ENCODE results near the gene TEPSIN. TPM values are rescaled to one million over a fixed set of nuclear protein-coding genes. Genes with fewer than 3 reads are reported as not detected.

The TEPSIN gene
- total and polyA plus RNA-seq, 2 of the 13 experiments (the other 11 are each of a cell fraction or from before 2014, with no cell fraction given): 16.1 to 18.8 TPM

GRCh38 chr17:81244358-81245023 lies 5.6 kb upstream of the TEPSIN start (continued):
- TF ChIP-seq MXI1 (IDR thresholded peaks at IDR 0.05; ENCODE audit: borderline replicate concordance, low read depth, low read length) (no peak), HDAC6 (IDR thresholded peaks at IDR 0.05; ENCODE audit: low read depth, low read length) (no peak), MIXL1 (CRISPR knock-in tag; IDR thresholded peaks at IDR 0.05) (no peak), ESRRA (CRISPR knock-in tag; IDR thresholded peaks at IDR 0.05; ENCODE audit: low read depth) (0 out of 2 replicates have a peak, but pooled peaks have one; percentile 38), ZNF251 (CRISPR knock-in tag; IDR thresholded peaks at IDR 0.05) (no peak), CCDC6 (CRISPR knock-in tag; IDR thresholded peaks at IDR 0.05) (0 out of 2 replicates have a peak, but pooled peaks have one; percentile 37), ZNF598 (CRISPR knock-in tag; IDR thresholded peaks at IDR 0.05; ENCODE audit: borderline replicate concordance) (peak; percentile 62; the same call in 1 of the 2 replicates), ZNF616 (CRISPR knock-in tag; IDR thresholded peaks at IDR 0.05; ENCODE audit: low read depth) (no peak), ZNF879 (CRISPR knock-in tag; IDR thresholded peaks at IDR 0.05) (no peak), SKI (IDR thresholded peaks at IDR 0.05; ENCODE audit: partially characterized antibody) (no peak), POGK (CRISPR knock-in tag; conservative IDR thresholded peaks at IDR 0.05) (peak; percentile 56; the same call in 1 of the 2 replicates), ZNF160 (CRISPR knock-in tag; IDR thresholded peaks at IDR 0.05) (no peak), BHLHE40 (IDR thresholded peaks at IDR 0.05; ENCODE audit: low read length) (no peak), ELK4 (CRISPR knock-in tag; IDR thresholded peaks at IDR 0.05; ENCODE audit: borderline replicate concordance) (no peak), KDM2A (CRISPR knock-in tag; IDR thresholded peaks at IDR 0.05; ENCODE audit: borderline replicate concordance, low read depth) (peak; percentile 80), KLF9 (CRISPR knock-in tag; IDR thresholded peaks at IDR 0.05; ENCODE audit: low read depth) (no peak), HMGXB4 (CRISPR knock-in tag; IDR thresholded peaks at IDR 0.05; ENCODE audit: borderline replicate concordance in 1 of 2, low read depth in 1 of 2) (no peak), ZNF614 (CRISPR knock-in tag; IDR thresholded peaks at IDR 0.05; ENCODE audit: borderline replicate concordance) (no peak), NPAS2 (CRISPR knock-in tag; IDR thresholded peaks at IDR 0.05; ENCODE audit: borderline replicate concordance) (no peak), MAZ (IDR thresholded peaks at IDR 0.05; ENCODE audit: borderline replicate concordance, low read depth, low read length) (no peak), MAZ (CRISPR knock-in tag; IDR thresholded peaks at IDR 0.05; ENCODE audit: low read depth) (no peak)
